Sciatic nerve (tissue), 2 donors: ENCODE measurements around the gene PTPRN2. TPM values are rescaled to one million over a fixed set of nuclear protein-coding genes. Genes with fewer than 3 reads are reported as not detected.

Experiments used
- ATAC-seq: fragments of 200-7000 bp; cut with Tn5 transposase; one replicate; pipeline ENCODE4 v1.9.1; 2020; ENCODE audit warnings: mild to moderate bottlenecking, moderate library complexity
- DNase-seq: peaks from one replicate; pipeline ENCODE4 v3.0.0-alpha.2; 2020; ENCODE audit warnings: low spot score
- intact Hi-C: fragments of 100-400 bp; cut with DNase I; formaldehyde crosslinking; loops from one replicate; pipeline ENCODE4 v1.14.2; 2022
- total RNA-seq: library from RNA; stranded (reverse); fragmentation: NEBNext Ultra II Directional; extraction: Animal tissue kit (Norgen Biotek cat#: 25700); gene quantifications from one replicate; pipeline ENCODE4 v1.2.1, GENCODE V29; 2021
- donor health status: DM: no; HTN: no; CAD: no.
- donor health status: DM: no; HTN: no; CAD: no.

Gene PTPRN2
- total RNA-seq, 1 donor from 2014 or later, result 12.7 TPM

GRCh38 chr7:157807510-157807909, 780.1 kb downstream of the PTPRN2 start:
- DNase-seq (no peak), ATAC-seq (no peak)
- intact Hi-C loops, result no loop called here

GRCh38 chr7:157806711-157807110, 780.9 kb downstream of the PTPRN2 start:
- DNase-seq (no peak), ATAC-seq (no peak)
- intact Hi-C loops, result no loop called here

GRCh38 chr7:157805713-157806112, 781.9 kb downstream of the PTPRN2 start:
- DNase-seq, result no peak
- intact Hi-C loops, result no loop called here
- ATAC-seq, result no peak

GRCh38 chr7:157803906-157804305, 783.7 kb downstream of the PTPRN2 start:
- DNase-seq, result no peak
- ATAC-seq, result no peak
- intact Hi-C loops, result no loop called here

DNA sequence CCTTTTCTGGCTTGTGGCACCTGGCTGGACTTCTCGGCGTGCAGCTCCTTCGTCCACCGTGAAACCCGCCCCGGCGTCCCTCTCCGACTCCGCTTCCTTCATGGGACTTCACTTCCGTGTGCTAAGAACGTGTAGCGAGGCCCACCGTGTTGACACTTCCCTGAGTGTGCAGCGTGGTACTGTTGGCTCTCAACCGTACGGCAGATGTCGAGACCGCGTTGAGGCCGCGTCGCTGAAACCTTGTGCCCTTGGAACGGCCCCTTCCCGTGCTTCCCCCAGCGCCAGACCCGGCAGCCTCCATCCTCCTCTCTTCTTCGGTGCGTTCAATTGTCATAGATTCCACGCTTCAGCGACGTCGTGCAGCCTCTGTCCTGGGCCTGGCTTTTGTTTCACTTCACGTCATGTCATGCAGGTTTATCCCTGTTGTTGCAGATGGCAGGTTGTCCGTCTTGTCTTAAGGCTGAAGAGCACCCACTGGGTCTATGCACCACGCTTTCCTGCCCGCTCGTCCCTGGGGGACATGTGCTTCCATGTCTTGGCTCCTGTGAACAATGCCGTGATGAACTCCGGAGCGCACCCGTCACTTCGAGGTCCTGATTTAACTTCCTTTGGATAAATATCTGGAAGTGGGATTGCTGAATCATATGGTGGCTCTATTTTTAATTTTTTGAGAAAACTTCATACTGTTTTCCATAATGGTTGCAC, 785.5 kb downstream of the PTPRN2 start:
- ATAC-seq (no peak), DNase-seq (no peak)
- intact Hi-C loops, result no loop called here

- intact Hi-C loops, result no loop called here
- no peak for ATAC-seq
Observed at GRCh38 chr7:157801113-157801512, 786.5 kb downstream of the PTPRN2 start.

GRCh38 chr7:157800281-157800680, 787.3 kb downstream of the PTPRN2 start:
- intact Hi-C loops, result no loop called here
- no peak for ATAC-seq
- no peak for DNase-seq

More at GRCh38 chr7:157801113-157801512, 786.5 kb downstream of the PTPRN2 start:
- DNase-seq, result no peak

GRCh38 chr7:157799076-157799685, 788.4 kb downstream of the PTPRN2 start:
- intact Hi-C loops, result no loop called here
- DNase-seq, result no peak
- no peak for ATAC-seq

- intact Hi-C loops, result no loop called here
- no peak for DNase-seq
- ATAC-seq, result no peak
Observed at GRCh38 chr7:157797361-157797760, 790.3 kb downstream of the PTPRN2 start.

DNA sequence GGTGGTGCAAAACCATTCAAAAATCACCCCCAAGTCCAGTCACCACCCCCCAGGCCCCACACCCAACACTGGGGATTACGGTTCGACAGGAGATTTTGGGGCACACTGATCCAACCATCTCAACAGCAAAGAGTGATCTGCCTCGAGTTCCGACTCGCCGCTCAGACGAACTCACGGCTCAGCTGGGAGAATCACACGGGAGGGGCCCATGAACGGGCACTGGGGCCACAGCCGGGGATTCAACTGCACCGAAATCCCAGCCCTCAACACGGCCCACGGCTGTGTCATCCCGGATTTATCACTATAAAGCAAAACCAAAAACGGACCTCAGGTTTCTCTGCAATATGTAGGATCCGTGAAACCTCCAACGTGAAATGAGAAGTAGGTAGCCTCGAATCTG, 790.8 kb downstream of the PTPRN2 start:
- intact Hi-C loops, result no loop called here
- ATAC-seq (no peak), DNase-seq (no peak)

- DNase-seq, result no peak
- intact Hi-C loops, result no loop called here
- ATAC-seq, result no peak
Observed at GRCh38 chr7:157795643-157796042, 792.0 kb downstream of the PTPRN2 start.

GRCh38 chr7:157795199-157795598, 792.4 kb downstream of the PTPRN2 start:
- DNase-seq (no peak), ATAC-seq (no peak)
- intact Hi-C loops, result no loop called here

DNA sequence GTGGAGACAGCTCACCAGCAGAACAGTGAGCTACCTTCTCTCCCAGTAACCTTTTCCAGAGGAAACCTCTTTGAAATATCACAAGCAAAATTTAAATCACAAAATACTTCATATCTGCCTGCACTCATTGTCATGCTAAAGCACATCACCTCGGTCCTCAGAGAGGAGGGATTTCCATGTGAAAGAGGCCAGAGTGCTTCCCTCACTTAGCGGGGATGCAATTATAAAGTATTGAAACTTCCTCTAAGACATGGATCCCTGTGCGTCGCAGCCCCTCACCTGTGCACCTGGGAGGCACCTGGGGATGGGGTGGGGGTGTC, 792.9 kb downstream of the PTPRN2 start:
- intact Hi-C loops, result no loop called here
- DNase-seq (no peak), ATAC-seq (no peak)

DNA sequence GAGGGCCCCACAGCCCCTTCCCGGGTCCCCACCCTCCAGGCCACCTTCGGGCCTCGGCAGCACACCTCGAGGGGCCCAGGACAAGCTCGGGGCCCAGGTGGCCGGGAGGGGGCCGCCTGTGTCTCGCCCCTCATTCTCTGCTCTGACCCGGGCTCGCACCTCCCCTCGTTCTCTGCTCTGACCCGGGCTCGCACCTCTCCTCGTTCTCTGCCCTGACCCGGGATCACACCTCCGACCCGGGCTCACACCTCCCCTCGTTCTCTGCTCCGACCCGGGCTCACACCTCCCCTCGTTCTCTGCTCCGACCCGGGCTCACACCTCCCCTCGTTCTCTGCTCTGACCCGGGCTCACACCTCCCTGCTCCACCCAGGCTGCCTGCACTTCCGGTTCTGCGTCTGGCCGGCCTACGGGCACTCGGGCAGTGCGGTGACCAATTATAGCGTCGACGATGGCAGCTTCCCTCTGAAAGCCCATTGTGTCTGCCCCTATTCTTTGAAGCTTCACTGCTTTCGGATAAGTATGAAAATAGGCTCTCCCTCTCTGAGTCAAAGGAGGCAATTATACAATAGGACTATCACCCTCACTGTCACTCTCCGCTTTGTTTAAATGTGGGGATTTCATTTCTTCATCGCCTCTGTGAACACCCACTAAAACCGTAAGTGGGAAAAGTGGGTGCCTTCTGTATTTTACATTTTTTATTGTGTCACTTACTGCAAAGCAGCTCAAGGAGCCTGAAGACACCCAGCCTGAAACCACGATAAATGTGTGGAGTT, 793.5 kb downstream of the PTPRN2 start:
- intact Hi-C loops, result no loop called here
- ATAC-seq (no peak), DNase-seq (no peak)

DNA sequence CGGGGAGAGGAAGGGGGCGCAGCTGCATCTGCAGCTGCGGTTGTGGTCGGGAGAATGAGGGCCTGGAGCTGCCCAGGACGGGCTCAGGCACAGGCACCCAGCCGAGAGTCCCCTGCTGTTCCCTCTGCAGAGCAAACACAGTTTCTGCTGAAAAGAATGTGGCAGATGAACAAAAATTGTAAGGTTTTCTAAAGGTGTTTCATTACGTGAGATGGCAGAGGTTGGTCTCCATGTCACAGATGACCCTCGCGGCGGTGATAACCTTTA, 794.6 kb downstream of the PTPRN2 start:
- intact Hi-C loops, result no loop called here
- no peak for ATAC-seq
- DNase-seq, result no peak

GRCh38 chr7:157792241-157793086, 795.2 kb downstream of the PTPRN2 start:
- DNase-seq (no peak), ATAC-seq (no peak)
- intact Hi-C loops, result no loop called here

DNA sequence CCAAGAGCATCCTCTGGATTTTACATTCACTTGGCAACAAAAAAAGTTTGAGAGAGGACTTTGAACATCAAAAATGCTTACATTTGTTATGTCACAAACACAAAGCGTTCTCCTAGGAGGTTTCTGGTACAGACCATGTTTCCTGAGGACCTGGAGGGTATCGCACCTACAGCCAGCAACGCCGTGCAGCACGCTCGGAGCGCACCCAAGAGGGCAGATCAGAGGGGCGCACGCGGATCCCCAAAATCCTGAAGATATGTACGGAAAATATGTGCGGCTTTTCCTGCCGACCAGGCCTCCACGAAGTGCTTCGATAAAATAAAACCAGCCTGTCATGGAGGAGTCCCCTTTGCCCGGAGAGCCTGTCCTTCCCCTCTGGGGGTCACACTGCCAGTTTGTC, 796.0 kb downstream of the PTPRN2 start:
- intact Hi-C loops, result no loop called here
- DNase-seq, result no peak
- ATAC-seq, result no peak

GRCh38 chr7:157791261-157791660, 796.4 kb downstream of the PTPRN2 start:
- DNase-seq (no peak), ATAC-seq (no peak)
- intact Hi-C loops, result no loop called here

DNA sequence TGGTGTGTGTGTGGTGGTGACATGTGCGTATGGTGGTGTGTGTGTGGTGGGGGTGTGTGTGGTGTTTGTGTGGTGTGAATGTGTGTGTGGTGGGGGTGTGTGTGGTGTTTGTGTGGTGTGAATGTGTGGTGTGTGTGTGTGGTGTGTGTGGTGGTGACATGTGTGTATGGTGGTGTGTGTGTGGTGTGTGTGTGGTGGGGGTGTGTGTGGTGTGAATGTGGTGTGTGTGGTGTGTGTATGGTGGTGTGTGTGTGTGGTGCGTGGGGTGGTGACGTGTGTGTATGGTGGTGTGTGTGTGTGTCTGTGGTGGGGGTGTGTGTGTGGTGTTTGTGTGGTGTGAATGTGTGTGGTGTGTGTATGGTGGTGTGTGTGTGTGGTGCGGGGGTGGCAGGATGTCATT, 797.7 kb downstream of the PTPRN2 start:
- ATAC-seq, result no peak
- no peak for DNase-seq
- intact Hi-C loops, result no loop called here

- no peak for ATAC-seq
- intact Hi-C loops, result no loop called here
Observed at GRCh38 chr7:157789094-157789493, 798.5 kb downstream of the PTPRN2 start.

More at GRCh38 chr7:157789094-157789493, 798.5 kb downstream of the PTPRN2 start:
- DNase-seq, result no peak
